H9 (cell line): ENCODE data around the gene MAST4. TPM values are rescaled to one million over a fixed set of nuclear protein-coding genes. Genes with fewer than 3 reads are reported as not detected.
A peak's percentile ranks its signal among the peaks of the same experiment; 100 is the strongest.

Experiments used
- DNase-seq: peaks from one replicate; pipeline ENCODE4 v3.0.0-alpha.2; 2017
- H2AFZ ChIP-seq: one replicate; pipeline ENCODE4 v1.6.1; 2013; ENCODE audit warnings: mild to moderate bottlenecking, low read length, control low read depth, moderate library complexity
- H2AK5ac ChIP-seq: 2 replicates; pipeline ENCODE4 v1.6.1; 2013; ENCODE audit warnings: low read length, control low read depth, mixed read lengths; ENCODE audit not compliant: insufficient read length
- H2BK120ac ChIP-seq: one replicate; pipeline ENCODE4 v1.6.1; 2013; ENCODE audit warnings: low read depth, mild to moderate bottlenecking, low read length, control low read depth, inconsistent platforms; ENCODE audit not compliant: poor library complexity, severe bottlenecking
- H2BK12ac ChIP-seq: 2 replicates; pipeline ENCODE4 v1.6.1; 2013; ENCODE audit warnings: low read length, control low read depth, mixed read lengths, low read depth; ENCODE audit not compliant: insufficient read length
- H2BK15ac ChIP-seq: 2 replicates; pipeline ENCODE4 v1.6.1; 2013; ENCODE audit warnings: low read depth, low read length, control low read depth
- H2BK20ac ChIP-seq: one replicate; pipeline ENCODE4 v1.6.1; 2013; ENCODE audit warnings: low read depth, mild to moderate bottlenecking, low read length, control low read depth, inconsistent platforms; ENCODE audit not compliant: poor library complexity, severe bottlenecking
- H2BK5ac ChIP-seq: 2 replicates; pipeline ENCODE4 v1.6.1; 2013; ENCODE audit warnings: low read length, control low read depth, mixed read lengths; ENCODE audit not compliant: insufficient read length
- H3K14ac ChIP-seq: 2 replicates; pipeline ENCODE4 v1.6.1; 2013; ENCODE audit warnings: low read length, control low read depth; ENCODE audit not compliant: insufficient read depth
- H3K18ac ChIP-seq: 2 replicates; pipeline ENCODE4 v1.6.1; 2013; ENCODE audit warnings: low read depth, mild to moderate bottlenecking, mixed read lengths, low read length, control low read depth; ENCODE audit not compliant: insufficient read length
- H3K23ac ChIP-seq: 2 replicates; pipeline ENCODE4 v1.6.1; 2013; ENCODE audit warnings: low read length, control low read depth, mixed read lengths, low read depth; ENCODE audit not compliant: insufficient read length
- H3K23me2 ChIP-seq: 2 replicates; pipeline ENCODE4 v1.6.1; 2013; ENCODE audit warnings: low read depth, mild to moderate bottlenecking, mixed read lengths, low read length, control low read depth; ENCODE audit not compliant: insufficient read length, poor library complexity, severe bottlenecking
- H3K27ac ChIP-seq: 2 replicates; pipeline ENCODE4 v1.5.1; 2013; ENCODE audit warnings: low read length, control low read depth, mixed read lengths, low read depth; ENCODE audit not compliant: insufficient read length
- H3K27me3 ChIP-seq: 2 replicates; pipeline ENCODE4 v1.6.1; 2013; ENCODE audit warnings: low read length, control low read depth, inconsistent platforms; ENCODE audit not compliant: insufficient read depth
- H3K4ac ChIP-seq: 2 replicates; pipeline ENCODE4 v1.6.1; 2013; ENCODE audit warnings: low read depth, mild to moderate bottlenecking, control low read depth, inconsistent platforms, low read length, moderate library complexity
- H3K4me1 ChIP-seq: 2 replicates; pipeline ENCODE4 v1.6.1; 2013; ENCODE audit warnings: low read length, control low read depth, inconsistent platforms; ENCODE audit not compliant: insufficient read depth
- H3K4me2 ChIP-seq: 2 replicates; pipeline ENCODE4 v1.6.1; 2013; ENCODE audit warnings: low read length, control low read depth, mixed read lengths; ENCODE audit not compliant: insufficient read length, insufficient read depth
- H3K56ac ChIP-seq: 2 replicates; pipeline ENCODE4 v1.6.1; 2013; ENCODE audit warnings: low read depth, mild to moderate bottlenecking, mixed read lengths, low read length, control low read depth; ENCODE audit not compliant: insufficient read length
- H3K79me1 ChIP-seq: 2 replicates; pipeline ENCODE4 v1.6.1; 2013; ENCODE audit warnings: low read depth, mild to moderate bottlenecking, moderate library complexity, low read length, control low read depth, inconsistent platforms; ENCODE audit not compliant: insufficient read depth, poor library complexity, severe bottlenecking
- H3K79me2 ChIP-seq: 2 replicates; pipeline ENCODE4 v1.6.1; 2013; ENCODE audit warnings: low read length, control low read depth, inconsistent platforms; ENCODE audit not compliant: insufficient read depth
- H3K9ac ChIP-seq: 2 replicates; pipeline ENCODE4 v1.6.1; 2013; ENCODE audit warnings: low read length, control low read depth, mixed read lengths; ENCODE audit not compliant: insufficient read length; ENCODE audit errors: extremely low read depth
- H3K9me3 ChIP-seq: one replicate; pipeline ENCODE4 v1.6.1; 2013; ENCODE audit warnings: low read depth, low read length, inconsistent platforms; ENCODE audit not compliant: control insufficient read depth
- H3T11ph ChIP-seq: one replicate; pipeline ENCODE4 v1.6.1; 2013; ENCODE audit warnings: mild to moderate bottlenecking, low read length, control low read depth, inconsistent platforms
- H4K20me1 ChIP-seq: one replicate; pipeline ENCODE4 v1.6.1; 2013; ENCODE audit not compliant: control insufficient read depth, insufficient read length, insufficient read depth
- H4K5ac ChIP-seq: 2 replicates; pipeline ENCODE4 v1.6.1; 2013; ENCODE audit warnings: low read depth, mild to moderate bottlenecking, mixed read lengths, low read length, control low read depth; ENCODE audit not compliant: insufficient read length
- H4K8ac ChIP-seq: replicated peaks from 2 replicates; pipeline ENCODE4 v1.6.1; 2013; ENCODE audit warnings: low read length, control low read depth, mixed read lengths, low read depth; ENCODE audit not compliant: insufficient read length
- H4K91ac ChIP-seq: 2 replicates; pipeline ENCODE4 v1.6.1; 2013; ENCODE audit warnings: low read depth, mild to moderate bottlenecking, moderate library complexity, mixed read lengths, low read length, control low read depth; ENCODE audit not compliant: insufficient read length
- H3K27ac Mint-ChIP-seq, 3 experiments: 2 replicates in 2 of 3; 3 replicates in 1 of 3; pipeline ENCODE4 v1.8.0; 2020 to 2021; ENCODE audit warnings: mixed read lengths in 3 of 3, mild to moderate bottlenecking in 1 of 3, moderate library complexity in 1 of 3
- H3K27me3 Mint-ChIP-seq: 2 replicates; pipeline ENCODE4 v1.8.0; 2021; ENCODE audit warnings: low read depth, mild to moderate bottlenecking, moderate library complexity, mixed read lengths
- H3K36me3 Mint-ChIP-seq, 3 experiments: 2 replicates in 2 of 3; 3 replicates in 1 of 3; pipeline ENCODE4 v1.8.0; 2020 to 2021; ENCODE audit warnings: low read depth in 3 of 3, mixed read lengths in 3 of 3; ENCODE audit not compliant: insufficient read depth in 1 of 3
- H3K4me1 Mint-ChIP-seq, 2 experiments: 2 replicates each; pipeline ENCODE4 v1.8.0; 2020; ENCODE audit warnings: mixed read lengths in 2 of 2
- H3K4me3 Mint-ChIP-seq, 2 experiments: 2 replicates in 1 of 2; 3 replicates in 1 of 2; pipeline ENCODE4 v1.8.0; 2020 to 2021; ENCODE audit warnings: mild to moderate bottlenecking in 2 of 2, mixed read lengths in 2 of 2, moderate library complexity in 1 of 2
- H3K9me3 Mint-ChIP-seq, 2 experiments: 2 replicates in 1 of 2; 3 replicates in 1 of 2; pipeline ENCODE4 v1.8.0; 2020; ENCODE audit warnings: mild to moderate bottlenecking in 2 of 2, mixed read lengths in 2 of 2, moderate library complexity in 1 of 2
- WGBS: extraction: QIAGEN DNeasy Blood & Tissue Kit; methylation state at CpG from one replicate; pipeline ENCODE4 v1.1.7; 2013; ENCODE audit warnings: missing lambda C conversion rate, low lambda C conversion rate, mixed read lengths; ENCODE audit not compliant: insufficient read length; ENCODE audit errors: extremely low coverage; 5-methylcytosine and 5-hydroxymethylcytosine counted together
- total RNA-seq: library from RNA; stranded (reverse); gene quantifications from 2 replicates; pipeline ENCODE4 v1.2.1, GENCODE V29; 2021
- TF ChIP-seq, protein P1 (sequence below): fragments of 200-600 bp; sonication (generic); conservative IDR thresholded peaks from 3 replicates; pipeline ENCODE4 v1.8.0; 2021; ENCODE audit warnings: antibody characterized with exemption, mild to moderate bottlenecking

Gene MAST4
- total RNA-seq, 1 experiment from 2014 or later, result 3.7 TPM

DNA sequence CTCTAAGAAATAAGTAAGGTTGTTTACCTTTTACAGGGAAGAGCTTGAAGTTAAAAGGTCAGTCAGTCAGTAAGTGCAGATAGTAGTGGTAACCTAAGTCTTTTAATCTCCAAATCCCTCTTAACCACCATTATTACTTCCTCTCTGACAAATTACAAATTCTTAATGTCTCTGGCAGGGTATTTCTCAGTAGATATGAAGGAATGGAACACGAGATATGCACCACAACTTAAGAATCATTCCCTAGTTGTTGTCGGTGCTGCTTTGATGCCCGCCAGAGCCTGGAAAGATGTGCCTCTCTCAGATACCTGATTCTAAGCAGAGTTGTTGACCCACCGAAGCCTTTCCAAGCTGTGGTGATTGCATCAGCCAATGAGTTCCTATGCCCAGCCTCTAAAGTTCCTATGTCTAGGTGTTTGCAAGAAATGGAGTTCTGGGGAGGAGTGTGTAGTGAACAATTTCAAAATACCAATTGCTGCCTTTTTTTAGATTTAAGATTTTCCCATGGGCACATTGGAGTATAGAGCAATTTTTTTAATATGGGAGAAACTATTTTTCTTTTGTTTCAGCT lies 521.9 kb downstream of the MAST4 start:
- Histone ChIP-seq H2BK5ac (no peak overlapping the region), H3K9me3 (no peaks in the 10 kb centered on the region), H3K27me3 (no peaks in the 10 kb centered on the region), H3K4ac (no peak overlapping the region), H3K14ac (no peak overlapping the region), H3K27ac (no peak overlapping the region), H3K4me1 (no peaks in the 10 kb centered on the region; the same call in 1 of the 2 replicates), H3K18ac (no peak overlapping the region), H3K56ac (no peak overlapping the region), H3T11ph (no peak overlapping the region), H2BK20ac (no peak overlapping the region), H3K4me2 (no peak overlapping the region), H3K23ac (no peak overlapping the region), H2AFZ (no peak overlapping the region), H2BK12ac (no peak overlapping the region), H2BK15ac (no peak overlapping the region), H2AK5ac (no peak overlapping the region), H3K79me2 (no peaks in the 10 kb centered on the region), H4K5ac (no peak overlapping the region), H4K20me1 (no peaks in the 10 kb centered on the region), H2BK120ac (no peak overlapping the region), H3K23me2 (no peaks in the 10 kb centered on the region), H4K91ac (no peak overlapping the region), H3K9ac (no peak overlapping the region), H3K79me1 (no peaks in the 10 kb centered on the region), H4K8ac (no peak overlapping the region)
- Mint-ChIP-seq H3K27ac (peak overlapping the region in 1 of 3 experiments; percentile 13; a peak in 2 of 7 replicates), H3K9me3 (no peaks in the 10 kb centered on the region), H3K36me3 (peaks cover 0 to 2% (median 2%) of the 10 kb centered on the region in 3 experiments; a peak in 3 of 7 replicates), H3K27me3 (no peaks in the 10 kb centered on the region), H3K4me1 (peaks cover 0 to 2% of the 10 kb centered on the region in 2 experiments; a peak in 1 of 4 replicates), H3K4me3 (no peak overlapping the region)
- no CpG with 5 or more reads among the region's 4 CpGs for WGBS
- no peak for DNase-seq
- TF ChIP-seq, protein P1, sequence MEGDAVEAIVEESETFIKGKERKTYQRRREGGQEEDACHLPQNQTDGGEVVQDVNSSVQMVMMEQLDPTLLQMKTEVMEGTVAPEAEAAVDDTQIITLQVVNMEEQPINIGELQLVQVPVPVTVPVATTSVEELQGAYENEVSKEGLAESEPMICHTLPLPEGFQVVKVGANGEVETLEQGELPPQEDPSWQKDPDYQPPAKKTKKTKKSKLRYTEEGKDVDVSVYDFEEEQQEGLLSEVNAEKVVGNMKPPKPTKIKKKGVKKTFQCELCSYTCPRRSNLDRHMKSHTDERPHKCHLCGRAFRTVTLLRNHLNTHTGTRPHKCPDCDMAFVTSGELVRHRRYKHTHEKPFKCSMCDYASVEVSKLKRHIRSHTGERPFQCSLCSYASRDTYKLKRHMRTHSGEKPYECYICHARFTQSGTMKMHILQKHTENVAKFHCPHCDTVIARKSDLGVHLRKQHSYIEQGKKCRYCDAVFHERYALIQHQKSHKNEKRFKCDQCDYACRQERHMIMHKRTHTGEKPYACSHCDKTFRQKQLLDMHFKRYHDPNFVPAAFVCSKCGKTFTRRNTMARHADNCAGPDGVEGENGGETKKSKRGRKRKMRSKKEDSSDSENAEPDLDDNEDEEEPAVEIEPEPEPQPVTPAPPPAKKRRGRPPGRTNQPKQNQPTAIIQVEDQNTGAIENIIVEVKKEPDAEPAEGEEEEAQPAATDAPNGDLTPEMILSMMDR, result no peak
